B cell (primary cell): Measurements from ENCODE around the gene FAM78B. TPM values are rescaled to one million over a fixed set of nuclear protein-coding genes. Genes with fewer than 3 reads are reported as not detected.

ENCODE experiments used
- ATAC-seq: fragments of 200-7000 bp; cut with Tn5 transposase; one replicate; pipeline ENCODE4 v1.10.0; 2021; ENCODE audit warnings: low read depth, mild to moderate bottlenecking, moderate number of reproducible peaks, moderate library complexity
- CTCF ChIA-PET: fragments of 350-600 bp; sonication (Branson Sonifier 250); formaldehyde crosslinking; loops from one replicate; lab custom pipeline; 2021; ENCODE audit warnings: antibody characterized with exemption, inconsistent platforms; lab: Charles Lee
- POLR2A ChIA-PET: fragments of 350-600 bp; sonication (Branson Sonifier 250); formaldehyde crosslinking; loops from one replicate; lab custom pipeline; 2021; ENCODE audit warnings: antibody characterized with exemption; lab: Charles Lee
- DNase-seq: peaks from one replicate; pipeline ENCODE4 v3.0.0; 2013
- H2AFZ ChIP-seq: 2 replicates; pipeline ENCODE4 v1.6.1; 2012; ENCODE audit warnings: mild to moderate bottlenecking, low read depth, low read length; ENCODE audit not compliant: insufficient read depth, poor library complexity, severe bottlenecking
- H3K27ac ChIP-seq, 2 donors: 1 replicate in 1 of 2; 2 replicates in 1 of 2; pipeline ENCODE4 v1.5.1; 2012 to 2013; ENCODE audit warnings: low read length in 2 of 2, mild to moderate bottlenecking in 2 of 2, moderate library complexity in 1 of 2
- H3K27me3 ChIP-seq, 4 experiments: fragments of 200-600 bp in 1 of 4; sonication (generic) in 1 of 4; replicated peaks in 1 of 4; 1 replicate in 2 of 4; 2 replicates in 2 of 4; pipeline versions ENCODE4 v1.6.1 to v1.7.0; 2013 to 2016; ENCODE audit warnings: low read length in 3 of 4, mild to moderate bottlenecking in 2 of 4, mixed read lengths in 1 of 4, moderate library complexity in 1 of 4; ENCODE audit not compliant: insufficient read depth in 4 of 4, control insufficient read depth in 3 of 4; ENCODE audit errors: control extremely low read depth in 1 of 4
- H3K36me3 ChIP-seq, 2 experiments: replicated peaks in 1 of 2; 1 replicate in 1 of 2; 2 replicates in 1 of 2; pipeline versions ENCODE4 v1.6.1 to v1.7.1; 2013; ENCODE audit warnings: low read length in 1 of 2; ENCODE audit not compliant: insufficient read depth in 2 of 2, control insufficient read depth in 1 of 2; ENCODE audit errors: control extremely low read depth in 1 of 2, extremely low read depth in 1 of 2
- H3K4me1 ChIP-seq, 2 donors: fragments of 200-600 bp in 1 of 2; sonication (generic) in 1 of 2; 1 replicate in 1 of 2; 2 replicates in 1 of 2; pipeline versions ENCODE4 v1.5.1 to v1.6.1; 2013 to 2017; ENCODE audit warnings: low read length in 2 of 2; ENCODE audit not compliant: control insufficient read depth in 2 of 2, insufficient read depth in 2 of 2
- H3K4me2 ChIP-seq: replicated peaks from 2 replicates; pipeline ENCODE3; 2012; ENCODE audit warnings: mild to moderate bottlenecking, low read depth, low read length; ENCODE audit not compliant: poor library complexity, severe bottlenecking
- H3K4me3 ChIP-seq, 5 experiments: fragments of 200-600 bp in 1 of 5; sonication (generic) in 1 of 5; 1 replicate in 3 of 5; 2 replicates in 2 of 5; pipeline versions ENCODE4 v1.5.1 to v1.7.0; 2011 to 2016; ENCODE audit warnings: low read length in 4 of 5, mild to moderate bottlenecking in 4 of 5, low read depth in 2 of 5, control low read depth in 1 of 5, moderate library complexity in 1 of 5; ENCODE audit not compliant: insufficient read depth in 1 of 5; ENCODE audit errors: control extremely low read depth in 1 of 5, extremely low read depth in 1 of 5
- H3K79me2 ChIP-seq: fragments of 200-600 bp; sonication (generic); one replicate; pipeline ENCODE4 v1.6.0; 2016; ENCODE audit warnings: low read length; ENCODE audit not compliant: control insufficient read depth, insufficient read depth
- H3K9ac ChIP-seq: fragments of 200-600 bp; sonication (generic); 2 replicates; pipeline ENCODE4 v1.6.1; 2017; ENCODE audit warnings: mild to moderate bottlenecking, low read length, moderate library complexity
- H3K9me3 ChIP-seq, 3 donors: one replicate each; pipeline versions ENCODE4 v1.6.1 to v1.7.1; 2013; ENCODE audit warnings: low read length in 2 of 3; ENCODE audit not compliant: control insufficient read depth in 2 of 3, insufficient read depth in 1 of 3; ENCODE audit errors: control extremely low read depth in 1 of 3
- H4K20me1 ChIP-seq: 2 replicates; pipeline ENCODE4 v1.6.0; 2012; ENCODE audit warnings: mild to moderate bottlenecking, low read length; ENCODE audit not compliant: insufficient read depth, control insufficient read depth, poor library complexity, severe bottlenecking
- H3K27ac Mint-ChIP-seq: one replicate; pipeline ENCODE4 v1.8.0; 2021; ENCODE audit warnings: mixed read lengths
- H3K27me3 Mint-ChIP-seq: one replicate; pipeline ENCODE4 v1.8.0; 2021; ENCODE audit warnings: mixed read lengths
- H3K4me1 Mint-ChIP-seq: one replicate; pipeline ENCODE4 v1.8.0; 2021; ENCODE audit warnings: mixed read lengths
- H3K4me3 Mint-ChIP-seq: one replicate; pipeline ENCODE4 v1.8.0; 2021; ENCODE audit warnings: mixed read lengths
- H3K9me3 Mint-ChIP-seq: one replicate; pipeline ENCODE4 v1.8.0; 2022; ENCODE audit warnings: mixed read lengths; ENCODE audit not compliant: insufficient read depth
- EZH2 ChIP-seq: IDR thresholded peaks from 2 replicates; pipeline ENCODE4 v1.6.1; 2012; ENCODE audit warnings: borderline replicate concordance, low read depth, mild to moderate bottlenecking, moderate library complexity, low read length; ENCODE audit not compliant: insufficient read depth, poor library complexity, severe bottlenecking
- WGBS: methylation state at CpG from one replicate; pipeline ENCODE4 v1.1.5; 2013; ENCODE audit warnings: missing lambda C conversion rate; ENCODE audit not compliant: insufficient coverage; 5-methylcytosine and 5-hydroxymethylcytosine counted together
- intact Hi-C: fragments of 100-400 bp; cut with micrococcal nuclease; formaldehyde crosslinking; loops from one replicate; pipeline ENCODE4 v1.10.0; 2022
- polyA plus RNA-seq: library from polyadenylated mRNA; depleted of rRNA; stranded (reverse); fragments of >200 nt; gene quantifications from 2 replicates; pipeline ENCODE4 v1.2.3, GENCODE V29; 2012
- total RNA-seq, 2 donors: library from RNA; stranded (reverse); fragments of 120-200 nt in 1 of 2; gene quantifications; 1 replicate in 1 of 2; 2 replicates in 1 of 2; pipeline versions ENCODE4 v1.2.3 to v1.2.4, GENCODE V29; 2013 to 2022
- TF ChIP-seq, protein P1 (sequence below): fragments of 200-600 bp; IDR thresholded peaks from one replicate; pipeline ENCODE4 v1.8.0; 2022; ENCODE audit warnings: antibody characterized with exemption, mild to moderate bottlenecking

The FAM78B gene
- total and polyA plus RNA-seq, 2 donors (not counting 1 experiment from before 2014, with no cell fraction given), result 0.22 to 0.81 TPM

DNA sequence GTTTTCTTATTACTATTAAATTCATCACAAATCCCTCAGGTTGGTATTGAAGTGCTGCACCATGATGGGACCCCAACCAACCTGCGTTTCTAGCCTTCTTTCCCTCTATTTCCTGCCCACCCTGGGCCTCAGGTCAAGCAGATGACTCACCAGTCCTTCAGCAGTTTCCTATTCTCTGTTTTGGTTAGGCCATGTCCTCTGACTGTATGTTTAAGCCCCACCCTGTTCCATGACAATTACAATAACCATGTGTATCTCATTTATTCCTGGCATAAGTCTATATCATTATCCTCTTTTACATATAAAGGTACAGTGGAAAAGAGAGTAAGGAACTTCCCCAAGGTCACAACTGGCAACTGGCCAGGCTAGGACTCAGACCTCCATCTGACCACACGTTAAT is 5.3 kb upstream of the FAM78B start:
- no peaks in the 10 kb centered on the region for H3K9me3 ChIP-seq
- Mint-ChIP-seq H3K4me3 (no peak overlapping the region), H3K27ac (no peak overlapping the region), H3K4me1 (peaks cover 7% of the 10 kb centered on the region), H3K9me3 (no peaks in the 10 kb centered on the region), H3K27me3 (peaks cover 25% of the 10 kb centered on the region)
- peaks cover 5% of the 10 kb centered on the region in 2 donors for H3K4me1 ChIP-seq
- H3K79me2 ChIP-seq, result no peaks in the 10 kb centered on the region
- WGBS, result 71% methylated on average over 1 of the region's 2 CpGs
- H3K4me3 ChIP-seq, result no peak overlapping the region
- no peak overlapping the region for H3K9ac ChIP-seq
- no peaks in the 10 kb centered on the region for H3K36me3 ChIP-seq
- ATAC-seq, result no peak
- POLR2A ChIA-PET, result no interaction called here
- H3K4me2 ChIP-seq, result no peak overlapping the region
- no peak overlapping the region for H2AFZ ChIP-seq
- H3K27ac ChIP-seq, result no peak overlapping the region
- TF ChIP-seq EZH2, result no peak
- TF ChIP-seq, protein P1, sequence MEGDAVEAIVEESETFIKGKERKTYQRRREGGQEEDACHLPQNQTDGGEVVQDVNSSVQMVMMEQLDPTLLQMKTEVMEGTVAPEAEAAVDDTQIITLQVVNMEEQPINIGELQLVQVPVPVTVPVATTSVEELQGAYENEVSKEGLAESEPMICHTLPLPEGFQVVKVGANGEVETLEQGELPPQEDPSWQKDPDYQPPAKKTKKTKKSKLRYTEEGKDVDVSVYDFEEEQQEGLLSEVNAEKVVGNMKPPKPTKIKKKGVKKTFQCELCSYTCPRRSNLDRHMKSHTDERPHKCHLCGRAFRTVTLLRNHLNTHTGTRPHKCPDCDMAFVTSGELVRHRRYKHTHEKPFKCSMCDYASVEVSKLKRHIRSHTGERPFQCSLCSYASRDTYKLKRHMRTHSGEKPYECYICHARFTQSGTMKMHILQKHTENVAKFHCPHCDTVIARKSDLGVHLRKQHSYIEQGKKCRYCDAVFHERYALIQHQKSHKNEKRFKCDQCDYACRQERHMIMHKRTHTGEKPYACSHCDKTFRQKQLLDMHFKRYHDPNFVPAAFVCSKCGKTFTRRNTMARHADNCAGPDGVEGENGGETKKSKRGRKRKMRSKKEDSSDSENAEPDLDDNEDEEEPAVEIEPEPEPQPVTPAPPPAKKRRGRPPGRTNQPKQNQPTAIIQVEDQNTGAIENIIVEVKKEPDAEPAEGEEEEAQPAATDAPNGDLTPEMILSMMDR, result no peak
- no peak for DNase-seq
- CTCF ChIA-PET, result no interaction called here
- peaks cover 0 to 3% (median 1%) of the 10 kb centered on the region in 4 experiments for H3K27me3 ChIP-seq
- intact Hi-C loops, result no loop called here
- H4K20me1 ChIP-seq, result no peaks in the 10 kb centered on the region

DNA sequence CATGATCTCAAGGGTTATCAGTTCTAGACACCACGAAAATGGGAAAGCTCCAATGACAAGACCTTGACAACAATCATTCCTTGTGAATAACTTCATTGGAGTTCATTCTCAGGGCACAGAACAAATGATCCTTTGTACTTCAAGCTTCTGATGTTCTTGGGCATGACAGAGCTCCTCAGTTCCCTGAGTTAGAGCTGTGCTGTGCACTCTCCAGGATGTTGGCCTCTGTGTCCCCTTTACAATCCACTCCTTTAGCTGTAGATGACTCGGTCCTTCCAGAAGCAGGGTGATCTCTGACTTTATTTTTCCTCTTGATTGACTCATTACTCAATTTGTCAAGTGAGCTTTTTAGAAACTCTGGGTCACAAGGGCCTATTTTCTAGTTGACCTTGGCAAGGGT is 3.9 kb upstream of the FAM78B start:
- Mint-ChIP-seq H3K4me1 (peaks cover 11% of the 10 kb centered on the region), H3K4me3 (no peak overlapping the region), H3K27me3 (peaks cover 22% of the 10 kb centered on the region), H3K9me3 (no peaks in the 10 kb centered on the region), H3K27ac (no peak overlapping the region)
- Histone ChIP-seq H3K36me3 (no peaks in the 10 kb centered on the region), H4K20me1 (no peaks in the 10 kb centered on the region), H3K4me1 (peaks cover 7 to 10% of the 10 kb centered on the region in 2 donors), H3K4me2 (no peak overlapping the region), H3K79me2 (no peaks in the 10 kb centered on the region), H3K27ac (no peak overlapping the region), H3K9me3 (no peaks in the 10 kb centered on the region), H3K4me3 (no peak overlapping the region), H2AFZ (no peak overlapping the region), H3K27me3 (peaks cover 0 to 7% (median 1%) of the 10 kb centered on the region in 4 experiments), H3K9ac (no peak overlapping the region)
- WGBS, result 81% methylated on average over 2 of the region's 2 CpGs
- ATAC-seq, result no peak
- ChIA-PET CTCF (interaction anchor here (1.6 kb wide), 1 partner anchor 308 kb away, joined by 3 read pairs; no protein-coding TSS in a partner anchor), POLR2A (no interaction called here)
- TF ChIP-seq, protein P1, result no peak
- no peak for TF ChIP-seq EZH2
- intact Hi-C loops, result no loop called here
- DNase-seq, result no peak
